GM04503 (cell line): ENCODE data around the gene SLC22A17.

ENCODE experiments used
- DNase-seq: peaks from one replicate; pipeline ENCODE4 v3.0.0-alpha.2; 2012; ENCODE audit warnings: low read depth

The SLC22A17 gene

GRCh38 chr14:23381871-23382270 lies 29.2 kb upstream of the SLC22A17 start:
- DNase-seq = no peak

- no peak for DNase-seq
Observed at GRCh38 chr14:23380976-23381375, 28.3 kb upstream of the SLC22A17 start.

- no peak for DNase-seq
Observed at GRCh38 chr14:23380197-23380914, 27.7 kb upstream of the SLC22A17 start.

GRCh38 chr14:23379366-23380196 lies 26.9 kb upstream of the SLC22A17 start:
- no peak for DNase-seq

GRCh38 chr14:23378612-23379220 lies 26.0 kb upstream of the SLC22A17 start:
- DNase-seq = no peak

- no peak for DNase-seq
Observed at GRCh38 chr14:23377573-23378563, 25.2 kb upstream of the SLC22A17 start.

GRCh38 chr14:23377198-23377550 lies 24.5 kb upstream of the SLC22A17 start:
- DNase-seq = no peak

- no peak for DNase-seq
Observed at GRCh38 chr14:23376482-23377197, 24.0 kb upstream of the SLC22A17 start, which contains the start of gene CMTM5. CMTM5 (plus strand) TSS chr14:23377046; CDS start chr14:23377252, 206 bp downstream.

- no peak for DNase-seq
Observed at GRCh38 chr14:23375527-23376251, 23.0 kb upstream of the SLC22A17 start.

GRCh38 chr14:23373041-23373440 lies 20.4 kb upstream of the SLC22A17 start:
- no peak for DNase-seq

GRCh38 chr14:23372509-23372908 lies 19.8 kb upstream of the SLC22A17 start, which contains the start of gene IL25:
IL25 (plus strand) TSS chr14:23372809.
- DNase-seq = no peak

GRCh38 chr14:23371865-23372264 lies 19.2 kb upstream of the SLC22A17 start:
- no peak for DNase-seq

- DNase-seq = no peak
Observed at GRCh38 chr14:23370221-23370620, 17.5 kb upstream of the SLC22A17 start.

- DNase-seq = no peak
Observed at GRCh38 chr14:23366426-23366921, 13.8 kb upstream of the SLC22A17 start.

GRCh38 chr14:23365732-23366425 lies 13.2 kb upstream of the SLC22A17 start:
- no peak for DNase-seq

- DNase-seq = no peak
Observed at GRCh38 chr14:23365036-23365731, 12.5 kb upstream of the SLC22A17 start, which contains the start of gene EFS. EFS (minus strand) TSS chr14:23365172; CDS start chr14:23365025, 147 bp downstream.

GRCh38 chr14:23364164-23365035 lies 11.7 kb upstream of the SLC22A17 start:
- no peak for DNase-seq

GRCh38 chr14:23362200-23362599 lies 9.5 kb upstream of the SLC22A17 start:
- DNase-seq = no peak
